ENCODE measurements around the gene SDHA.
"Not testable (repeated sequence)": the region's sequence is repeated elsewhere in the genome, so short reads cannot be mapped to it uniquely, and the experiment has no call there.

Gene SDHA

GRCh38 chr5:198516-199196 lies 19.5 kb upstream of the SDHA start:
- no peak for DNase-seq (ENCODE audit: low read depth)

DNA sequence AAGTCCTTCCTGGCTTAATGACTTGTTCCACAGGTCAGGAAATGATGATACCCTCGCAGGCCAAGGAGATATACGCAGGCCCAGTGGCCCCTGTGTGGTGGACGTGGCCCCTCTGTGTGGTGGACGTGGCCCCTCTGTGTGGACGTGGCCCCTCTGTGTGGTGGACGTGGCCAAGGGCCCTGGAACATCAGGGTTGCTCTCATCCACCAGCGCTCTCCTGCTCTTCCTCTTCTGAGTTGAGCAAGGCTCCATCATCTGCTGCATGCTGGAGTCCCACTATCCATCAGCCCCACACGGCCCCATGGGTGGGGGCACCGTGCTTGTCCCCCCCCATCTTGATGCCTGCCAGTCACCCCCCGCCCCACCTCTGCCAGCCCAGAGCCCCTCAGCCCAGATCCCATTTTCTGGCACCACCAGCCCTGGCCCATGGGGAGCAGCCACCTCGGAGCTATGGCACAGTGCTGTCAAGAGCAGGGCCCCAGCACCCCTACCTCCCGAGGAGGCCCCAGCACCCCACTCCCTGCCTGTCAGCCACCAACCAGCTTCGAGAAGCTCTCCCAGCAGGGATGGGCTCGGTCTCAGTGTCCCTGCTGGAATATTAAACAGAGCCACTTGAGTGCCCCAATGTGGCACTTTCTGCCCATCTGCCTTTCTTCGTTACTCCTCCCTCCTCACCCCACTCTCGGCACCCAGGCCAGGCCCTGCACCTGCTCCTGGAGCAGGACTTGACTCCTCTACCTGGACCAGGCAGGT lies 18.7 kb upstream of the SDHA start:
- DNase-seq (ENCODE audit: low read depth) = no peak

DNA sequence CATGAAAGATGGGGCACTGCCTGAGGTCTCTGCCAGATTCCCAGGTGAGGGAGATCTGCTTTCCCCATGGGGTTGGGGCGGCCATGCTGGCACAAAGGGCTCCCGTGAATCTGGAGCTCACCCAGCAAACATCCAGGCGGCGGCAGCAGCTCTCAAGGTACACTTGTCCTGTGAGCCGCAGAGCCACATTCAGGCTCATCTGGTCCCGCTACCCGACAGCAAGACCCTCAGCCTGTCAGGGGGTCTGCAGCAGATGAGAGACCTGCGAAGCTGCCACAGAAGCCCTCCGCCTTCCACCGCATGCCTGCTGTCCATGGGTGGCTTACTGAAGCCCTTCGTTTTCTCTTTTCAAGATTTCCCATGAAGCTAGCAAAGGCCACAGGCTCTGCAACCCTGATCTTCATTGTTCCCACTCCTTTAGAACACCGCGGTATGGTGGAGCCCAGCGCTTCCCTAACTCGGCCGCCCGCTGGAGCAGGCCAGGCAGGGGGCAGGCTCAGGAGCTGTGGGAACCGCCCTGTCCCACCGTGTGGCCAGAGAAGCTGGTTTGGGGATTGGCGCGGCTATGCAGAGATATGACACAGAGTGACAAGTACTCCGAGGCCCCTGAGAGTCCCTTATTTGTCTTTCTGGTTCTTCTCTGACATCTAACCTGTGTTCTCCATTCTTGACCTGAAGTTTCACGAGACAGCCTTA lies 18.0 kb upstream of the SDHA start:
- DNase-seq (ENCODE audit: low read depth) = no peak

GRCh38 chr5:200985-201384 lies 17.1 kb upstream of the SDHA start:
- DNase-seq (ENCODE audit: low read depth) = no peak

DNA sequence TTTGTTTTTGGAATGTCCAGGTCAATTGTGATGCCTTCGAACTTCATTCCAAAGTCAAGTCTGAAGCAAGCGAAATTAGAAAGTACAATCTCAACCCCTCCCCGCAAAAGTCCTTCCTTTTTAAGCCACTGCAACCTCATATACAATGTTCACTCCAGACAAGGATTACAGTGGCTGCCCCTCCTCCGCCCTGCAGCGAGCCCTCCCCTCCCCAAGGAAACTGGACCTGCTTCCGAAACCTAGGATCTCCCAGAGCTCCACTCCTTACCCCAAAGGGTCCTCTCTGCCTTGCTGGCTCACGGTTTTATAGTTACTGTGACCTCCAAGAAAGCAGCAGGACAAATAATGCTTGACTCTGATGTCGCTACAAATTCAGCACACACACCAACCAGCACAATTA lies 16.4 kb upstream of the SDHA start:
- no peak for DNase-seq (ENCODE audit: low read depth)

GRCh38 chr5:203246-203930 lies 14.7 kb upstream of the SDHA start:
- no peak for DNase-seq (ENCODE audit: low read depth)

DNA sequence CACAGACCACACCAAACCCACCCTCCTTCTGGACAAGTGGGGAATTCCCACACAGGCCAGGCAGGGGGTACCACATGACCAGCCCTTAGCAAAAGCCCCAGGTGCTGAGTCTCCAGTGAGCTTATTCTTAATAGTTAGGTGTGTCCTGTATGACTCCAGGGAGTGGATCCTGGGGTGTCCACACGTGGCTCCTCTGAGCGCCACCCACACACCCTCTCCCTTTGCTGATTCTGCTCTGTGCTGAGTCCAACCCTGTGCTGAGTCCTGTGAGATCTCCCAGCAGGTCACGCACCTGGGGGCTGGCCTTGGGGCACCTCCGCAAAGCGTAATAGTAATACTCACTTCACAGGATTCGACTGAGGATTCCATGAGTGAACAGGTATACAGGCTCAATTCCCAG lies 14.1 kb upstream of the SDHA start:
- no peak for DNase-seq (ENCODE audit: low read depth)

- DNase-seq (ENCODE audit: low read depth) = no peak
Observed at GRCh38 chr5:204462-204861, 13.7 kb upstream of the SDHA start.

DNA sequence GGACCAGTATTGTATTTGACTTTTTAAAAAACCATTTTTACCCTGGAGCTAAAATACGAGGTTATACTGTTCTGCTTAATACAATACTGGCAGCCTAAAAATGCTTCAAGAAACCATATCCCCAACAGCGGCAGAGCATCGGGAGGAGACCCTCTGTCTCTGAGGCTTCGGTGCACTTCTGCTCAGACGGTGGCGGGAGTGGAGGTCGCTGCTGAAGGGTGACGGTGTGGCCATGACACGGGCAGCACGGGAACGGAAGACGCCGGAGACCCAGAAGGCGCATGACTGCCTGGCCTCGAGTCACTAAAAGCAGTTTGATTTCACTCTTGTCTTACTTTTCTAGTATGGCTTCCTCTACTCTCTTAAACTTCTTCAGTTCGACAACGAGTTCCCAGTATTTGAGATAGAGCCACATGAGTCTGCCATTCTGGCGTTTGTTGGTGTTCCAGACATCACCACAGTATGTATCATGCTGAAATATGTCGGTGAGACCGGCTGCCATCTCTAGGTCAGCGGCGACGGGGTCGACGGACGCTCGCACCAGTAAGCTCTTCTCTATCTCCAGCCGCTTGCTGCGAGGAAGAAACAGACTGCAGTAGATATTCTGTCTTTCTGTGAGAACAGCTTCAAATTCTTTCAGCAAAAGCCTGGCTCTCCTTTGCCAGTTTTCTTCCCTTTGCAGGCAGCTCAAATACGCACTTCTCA lies 13.0 kb upstream of the SDHA start:
- DNase-seq (ENCODE audit: low read depth) = no peak

- DNase-seq (ENCODE audit: low read depth) = no peak
Observed at GRCh38 chr5:206406-206805, 11.7 kb upstream of the SDHA start.

GRCh38 chr5:206927-207536 lies 11.1 kb upstream of the SDHA start:
- DNase-seq (ENCODE audit: low read depth) = no peak

DNA sequence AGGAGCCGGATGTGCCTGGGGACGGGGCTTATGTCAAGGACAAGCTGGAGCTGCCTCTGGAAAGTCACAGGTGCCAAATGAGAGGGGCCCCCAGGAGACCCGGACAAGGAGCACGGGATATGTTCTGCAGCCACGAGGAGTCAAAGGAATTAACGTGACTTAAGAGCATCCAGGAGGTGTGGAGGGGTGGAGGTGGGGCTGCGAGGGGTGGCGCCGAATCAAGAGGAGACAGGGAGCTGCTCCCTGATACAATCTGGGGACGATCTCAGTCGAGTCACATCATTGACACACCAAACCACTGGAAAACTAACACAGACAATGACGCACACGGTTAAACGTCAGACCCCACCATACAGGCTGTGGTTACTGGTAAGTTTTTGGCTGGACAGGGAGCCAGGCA lies 10.5 kb upstream of the SDHA start:
- no peak for DNase-seq (ENCODE audit: low read depth)

DNA sequence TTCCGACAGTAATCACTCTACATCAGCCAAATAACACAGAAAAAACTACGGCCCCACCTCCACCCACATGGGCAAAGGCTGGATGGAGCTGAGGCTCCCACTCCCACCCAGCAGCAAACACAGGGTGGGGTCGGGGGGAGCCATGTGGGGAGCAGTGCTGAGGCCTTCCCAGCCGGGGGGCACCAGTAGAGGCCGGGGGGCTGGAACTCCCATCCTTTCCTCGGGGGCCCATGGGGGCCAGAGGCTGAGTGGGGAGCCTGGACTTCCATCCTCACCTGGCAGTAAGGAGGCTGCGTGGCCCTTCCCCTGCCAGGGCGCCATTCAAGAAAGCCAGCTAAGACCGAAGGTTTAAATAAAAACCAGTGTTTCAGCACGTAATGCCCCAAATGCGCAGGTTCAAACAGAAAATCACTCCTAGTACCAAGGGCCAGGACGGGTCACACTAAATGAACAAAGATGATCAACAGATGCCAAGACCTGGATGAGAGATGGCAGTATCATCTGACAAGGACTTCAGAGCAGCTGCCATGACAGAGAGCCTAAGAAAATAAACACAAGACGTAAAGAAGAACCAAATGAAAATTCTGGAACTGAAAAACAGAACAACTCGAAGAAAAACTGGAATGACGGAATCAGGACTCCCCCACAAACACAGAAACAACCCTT lies 9.5 kb upstream of the SDHA start:
- DNase-seq (ENCODE audit: low read depth) = no peak

DNA sequence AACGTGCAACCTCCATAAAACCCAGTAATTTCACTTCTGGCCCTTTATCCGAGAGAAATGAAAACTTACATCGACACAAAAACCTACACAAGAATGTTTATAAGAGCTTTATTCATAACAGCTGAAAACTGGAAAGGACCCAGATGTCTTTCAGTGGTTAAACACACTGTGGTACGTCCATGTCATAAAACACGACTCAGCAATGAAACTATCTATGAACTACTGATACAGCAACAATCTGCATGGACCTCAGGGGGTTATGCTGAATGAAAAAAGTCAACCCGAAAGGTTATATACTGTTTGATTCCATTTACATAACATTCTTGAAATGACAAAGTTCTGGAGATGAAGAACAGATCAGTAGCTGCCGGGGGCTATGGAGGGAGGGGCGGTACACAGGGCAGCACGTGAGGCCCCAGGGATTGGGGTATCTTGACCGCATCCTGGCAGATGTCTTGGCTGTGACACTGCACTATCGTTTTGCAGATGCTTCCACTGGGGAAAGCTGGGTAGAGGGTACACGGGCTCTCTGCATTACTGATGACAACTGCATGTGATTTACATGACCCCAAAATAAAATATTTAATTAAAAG lies 4.2 kb upstream of the SDHA start:
- DNase-seq (ENCODE audit: low read depth) = no peak

GRCh38 chr5:215256-215655 lies 2.9 kb upstream of the SDHA start:
- DNase-seq (ENCODE audit: low read depth) = not testable (repeated sequence)

- DNase-seq (ENCODE audit: low read depth) = not testable (repeated sequence)
Observed at GRCh38 chr5:216076-216475, 2.0 kb upstream of the SDHA start.

GRCh38 chr5:218457-219291 lies 554 bp downstream of the SDHA start:
- DNase-seq (ENCODE audit: low read depth) = peak; percentile 9

GRCh38 chr5:219460-219863 lies 1.3 kb downstream of the SDHA start:
- no peak for DNase-seq (ENCODE audit: low read depth)

GRCh38 chr5:219991-220390 lies 1.9 kb downstream of the SDHA start:
- no peak for DNase-seq (ENCODE audit: low read depth)
